ENCODE data around the gene TAF3. TPM values are rescaled to one million over a fixed set of nuclear protein-coding genes. Genes with fewer than 3 reads are reported as not detected.

TAF3 gene
- total RNA-seq, 1 donor from 2014 or later, result 4.6 TPM

DNA sequence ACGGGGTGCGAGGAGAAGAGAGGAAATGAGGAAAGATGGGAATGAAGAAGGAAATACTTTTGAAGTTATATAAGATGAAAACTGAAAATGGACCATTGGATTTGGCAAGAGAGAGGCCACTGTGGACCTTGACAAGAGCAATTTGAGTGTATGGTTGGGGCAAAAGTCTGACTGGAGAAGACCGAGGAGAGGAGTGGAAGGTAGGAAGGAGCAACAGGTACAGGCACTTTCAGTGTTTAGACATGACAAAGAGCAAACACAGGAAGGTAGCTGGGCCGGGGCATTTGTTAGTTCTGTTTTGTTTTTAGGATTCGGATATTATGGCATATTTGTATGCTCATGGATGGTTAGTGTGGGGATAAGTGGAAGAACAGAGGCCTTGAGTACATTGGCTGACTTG lies 99.4 kb downstream of the TAF3 start:
- H3K4me1 Mint-ChIP-seq, result no peaks in the 10 kb centered on the region
- Histone ChIP-seq H3K4me3 (no peak overlapping the region), H2AFZ (replicated peaks) (no peak overlapping the region), H3K9ac (no peak overlapping the region), H3K9me3 (ENCODE audit: low read depth) (no peaks in the 10 kb centered on the region), H3F3A (ENCODE audit: low read depth) (no peaks in the 10 kb centered on the region), H3K4me2 (no peak overlapping the region), H4K20me1 (ENCODE audit: low read depth) (no peaks in the 10 kb centered on the region), H3K4me1 (no peaks in the 10 kb centered on the region), H3K27me3 (no peaks in the 10 kb centered on the region), H3K27ac (no peak overlapping the region), H3K36me3 (no peaks in the 10 kb centered on the region), H3K79me2 (ENCODE audit: low read depth) (peaks cover 4% of the 10 kb centered on the region)
- peaks cover 4% of the 10 kb centered on the region for H3K27me3 Mint-ChIP-seq (ENCODE audit: insufficient read depth, low read depth)
- no peaks in the 10 kb centered on the region for H3K36me3 Mint-ChIP-seq
- H3K4me3 Mint-ChIP-seq, result no peak overlapping the region
- no peak for DNase-seq (ENCODE audit: low spot score)
- no peak overlapping the region for H3K27ac Mint-ChIP-seq
- H3K9me3 Mint-ChIP-seq, result no peaks in the 10 kb centered on the region
- TF ChIP-seq EZH2 (IDR thresholded peaks at IDR 0.05) (no peak), EZH2phosphoT487 (IDR thresholded peaks at IDR 0.05) (no peak)
- TF ChIP-seq, protein P1, sequence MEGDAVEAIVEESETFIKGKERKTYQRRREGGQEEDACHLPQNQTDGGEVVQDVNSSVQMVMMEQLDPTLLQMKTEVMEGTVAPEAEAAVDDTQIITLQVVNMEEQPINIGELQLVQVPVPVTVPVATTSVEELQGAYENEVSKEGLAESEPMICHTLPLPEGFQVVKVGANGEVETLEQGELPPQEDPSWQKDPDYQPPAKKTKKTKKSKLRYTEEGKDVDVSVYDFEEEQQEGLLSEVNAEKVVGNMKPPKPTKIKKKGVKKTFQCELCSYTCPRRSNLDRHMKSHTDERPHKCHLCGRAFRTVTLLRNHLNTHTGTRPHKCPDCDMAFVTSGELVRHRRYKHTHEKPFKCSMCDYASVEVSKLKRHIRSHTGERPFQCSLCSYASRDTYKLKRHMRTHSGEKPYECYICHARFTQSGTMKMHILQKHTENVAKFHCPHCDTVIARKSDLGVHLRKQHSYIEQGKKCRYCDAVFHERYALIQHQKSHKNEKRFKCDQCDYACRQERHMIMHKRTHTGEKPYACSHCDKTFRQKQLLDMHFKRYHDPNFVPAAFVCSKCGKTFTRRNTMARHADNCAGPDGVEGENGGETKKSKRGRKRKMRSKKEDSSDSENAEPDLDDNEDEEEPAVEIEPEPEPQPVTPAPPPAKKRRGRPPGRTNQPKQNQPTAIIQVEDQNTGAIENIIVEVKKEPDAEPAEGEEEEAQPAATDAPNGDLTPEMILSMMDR (IDR thresholded peaks at IDR 0.05), result no peak

DNA sequence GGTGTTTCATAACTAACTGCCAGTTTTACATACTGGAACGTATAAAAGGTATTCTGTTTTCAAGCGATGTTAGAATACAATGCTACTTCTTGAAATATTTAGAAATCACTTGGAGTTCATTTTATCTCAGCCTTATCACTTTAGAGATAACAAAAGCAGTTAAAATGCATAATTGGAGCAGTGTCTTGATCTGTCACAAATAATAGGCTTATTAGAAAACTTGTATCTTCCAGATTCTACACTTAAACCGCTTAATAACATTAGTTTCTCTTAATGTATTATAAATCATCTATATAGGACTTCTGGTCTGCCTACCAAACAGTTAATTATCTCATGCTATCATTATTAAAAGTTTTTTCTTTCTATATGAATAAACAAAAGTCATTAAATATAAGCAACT lies 104.4 kb downstream of the TAF3 start:
- no peak overlapping the region for H3K9ac ChIP-seq

DNA sequence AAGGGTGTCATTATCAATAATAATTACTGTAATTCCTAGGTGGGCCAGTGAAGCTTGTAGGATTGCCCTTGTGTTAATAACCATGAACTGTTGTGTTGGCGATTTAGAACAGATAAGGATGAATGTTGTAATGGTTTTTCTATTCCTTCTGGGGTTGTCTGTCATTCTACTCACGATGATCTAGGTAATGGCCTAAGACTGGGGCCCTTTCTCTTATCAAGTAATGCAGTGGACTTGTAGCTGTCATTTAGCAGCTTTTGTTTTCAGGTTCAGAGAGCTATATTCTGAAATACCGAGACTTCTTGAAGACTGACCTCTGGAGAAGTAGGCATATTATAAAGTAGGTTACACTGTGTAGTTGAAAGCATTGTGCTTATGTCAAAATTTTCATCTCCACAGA lies 110.2 kb downstream of the TAF3 start:
- no peaks in the 10 kb centered on the region for H4K20me1 ChIP-seq (ENCODE audit: low read depth)
- no peaks in the 10 kb centered on the region for H3K36me3 ChIP-seq
- TF ChIP-seq EZH2phosphoT487 (IDR thresholded peaks at IDR 0.05), result no peak
- no peak for TF ChIP-seq EZH2 (IDR thresholded peaks at IDR 0.05)
- TF ChIP-seq, protein P1 (IDR thresholded peaks at IDR 0.05), result no peak
- H3K27ac ChIP-seq, result no peak overlapping the region
- DNase-seq (ENCODE audit: low spot score), result no peak
- H3F3A ChIP-seq (ENCODE audit: low read depth), result no peaks in the 10 kb centered on the region
- no peak overlapping the region for H2AFZ ChIP-seq (replicated peaks)
- Mint-ChIP-seq H3K36me3 (no peaks in the 10 kb centered on the region), H3K4me1 (no peaks in the 10 kb centered on the region), H3K27me3 (ENCODE audit: insufficient read depth, low read depth) (no peaks in the 10 kb centered on the region), H3K9me3 (no peaks in the 10 kb centered on the region), H3K4me3 (no peak overlapping the region), H3K27ac (no peak overlapping the region)
- no peak overlapping the region for H3K9ac ChIP-seq
- no peak overlapping the region for H3K4me2 ChIP-seq
- peaks cover 3% of the 10 kb centered on the region for H3K79me2 ChIP-seq (ENCODE audit: low read depth)
- no peaks in the 10 kb centered on the region for H3K27me3 ChIP-seq
- H3K4me1 ChIP-seq, result no peaks in the 10 kb centered on the region
- no peak overlapping the region for H3K4me3 ChIP-seq
- no peaks in the 10 kb centered on the region for H3K9me3 ChIP-seq (ENCODE audit: low read depth)

More for the DNA sequence above, 104.4 kb downstream of the TAF3 start:
- DNase-seq (ENCODE audit: low spot score), result no peak
- Mint-ChIP-seq H3K4me1 (no peaks in the 10 kb centered on the region), H3K9me3 (no peaks in the 10 kb centered on the region), H3K27ac (no peak overlapping the region), H3K27me3 (ENCODE audit: insufficient read depth, low read depth) (no peaks in the 10 kb centered on the region), H3K36me3 (no peaks in the 10 kb centered on the region), H3K4me3 (no peak overlapping the region)
- H3K79me2 ChIP-seq (ENCODE audit: low read depth), result peaks cover 4% of the 10 kb centered on the region
- no peak overlapping the region for H3K27ac ChIP-seq
- no peaks in the 10 kb centered on the region for H3K4me1 ChIP-seq
- no peaks in the 10 kb centered on the region for H3K9me3 ChIP-seq (ENCODE audit: low read depth)
- H3F3A ChIP-seq (ENCODE audit: low read depth), result no peaks in the 10 kb centered on the region
- no peak overlapping the region for H2AFZ ChIP-seq (replicated peaks)
- no peaks in the 10 kb centered on the region for H4K20me1 ChIP-seq (ENCODE audit: low read depth)
- H3K4me3 ChIP-seq, result no peak overlapping the region
- TF ChIP-seq, protein P1 (IDR thresholded peaks at IDR 0.05), result no peak
- TF ChIP-seq EZH2phosphoT487 (IDR thresholded peaks at IDR 0.05), result no peak
- no peak for TF ChIP-seq EZH2 (IDR thresholded peaks at IDR 0.05)
- H3K4me2 ChIP-seq, result no peak overlapping the region
- H3K36me3 ChIP-seq, result no peaks in the 10 kb centered on the region
- no peaks in the 10 kb centered on the region for H3K27me3 ChIP-seq

All from neural progenitor cell (in vitro differentiated cells).